GM18508 (cell line): Measurements from ENCODE around the gene THRA.

ENCODE experiments used
- ATAC-seq: cut with Tn5 transposase; IDR thresholded peaks from one replicate; pipeline ENCODE4 v1.9.1; 2021; ENCODE audit warnings: moderate number of reproducible peaks; ENCODE audit not compliant: insufficient read depth, unreplicated experiment

THRA gene

GRCh38 chr17:40110026-40110845 is 47.5 kb downstream of the THRA start:
- no peak for ATAC-seq

GRCh38 chr17:40111221-40112128 is 48.7 kb downstream of the THRA start:
- ATAC-seq: no peak

DNA sequence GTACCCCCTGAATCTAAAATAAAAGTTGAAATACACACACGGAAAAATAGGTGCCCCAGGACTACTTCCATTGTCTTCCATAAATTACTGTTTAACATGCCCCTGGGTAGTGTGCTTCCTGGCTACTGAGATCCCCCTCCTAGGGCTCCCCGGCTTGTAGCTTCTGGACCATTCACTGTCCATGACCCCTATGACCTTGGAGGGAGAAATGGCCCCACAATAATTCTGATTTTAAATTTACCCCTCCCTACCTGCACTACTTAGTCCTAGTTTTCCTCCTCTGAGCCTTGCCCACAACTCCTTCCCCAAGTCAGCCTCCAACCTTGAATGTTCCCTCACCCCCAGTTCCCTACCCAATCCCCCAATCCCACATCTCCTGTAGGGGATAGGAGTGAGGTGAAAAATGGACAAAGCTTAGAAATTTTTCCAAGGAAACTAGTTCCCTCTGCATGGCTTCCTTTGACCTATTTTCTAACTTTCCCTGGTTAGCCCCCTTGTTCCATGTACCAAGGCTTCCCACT is 49.5 kb downstream of the THRA start:
- ATAC-seq: no peak

- no peak for ATAC-seq
Measured at GRCh38 chr17:40112718-40113109, 49.9 kb downstream of the THRA start.

DNA sequence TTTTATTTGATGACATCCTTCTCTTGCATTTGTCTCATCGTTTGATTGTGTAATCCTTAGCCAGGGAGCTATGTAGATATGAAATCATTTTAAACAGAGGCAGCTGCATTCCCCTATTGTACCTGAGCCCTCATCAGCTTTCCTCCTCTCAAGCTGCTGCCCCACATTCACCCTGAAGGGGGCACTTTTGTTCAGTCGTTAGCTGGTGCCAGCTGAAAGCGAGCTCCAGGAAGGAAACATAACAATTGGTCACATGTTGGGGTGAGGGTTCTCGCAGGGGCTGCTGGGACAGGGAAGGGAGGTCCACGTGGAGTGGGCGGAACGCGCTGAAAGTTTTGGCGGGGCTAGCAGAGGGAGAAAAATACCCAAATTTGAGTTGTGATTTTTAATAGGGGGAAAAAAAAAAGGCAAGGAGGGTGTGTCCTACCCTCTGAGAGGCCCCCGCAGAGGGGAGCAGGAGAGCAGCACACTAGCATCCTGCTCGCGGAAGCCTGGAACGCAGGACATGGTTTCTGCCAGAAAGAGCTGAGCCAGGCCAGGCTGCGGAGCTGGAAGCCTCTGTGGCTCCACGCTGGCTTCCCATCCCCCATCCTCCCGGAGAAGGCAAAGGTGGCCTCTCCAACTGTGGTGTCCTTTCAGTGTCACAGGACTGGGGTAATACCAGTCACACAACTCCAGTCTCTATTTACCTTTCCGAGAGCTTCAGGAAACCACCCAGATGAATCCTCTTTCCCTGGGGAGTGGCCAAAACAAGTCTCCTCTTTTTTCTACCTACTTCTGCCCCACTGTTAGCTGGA is 50.5 kb downstream of the THRA start:
- peak; percentile 73 for ATAC-seq

DNA sequence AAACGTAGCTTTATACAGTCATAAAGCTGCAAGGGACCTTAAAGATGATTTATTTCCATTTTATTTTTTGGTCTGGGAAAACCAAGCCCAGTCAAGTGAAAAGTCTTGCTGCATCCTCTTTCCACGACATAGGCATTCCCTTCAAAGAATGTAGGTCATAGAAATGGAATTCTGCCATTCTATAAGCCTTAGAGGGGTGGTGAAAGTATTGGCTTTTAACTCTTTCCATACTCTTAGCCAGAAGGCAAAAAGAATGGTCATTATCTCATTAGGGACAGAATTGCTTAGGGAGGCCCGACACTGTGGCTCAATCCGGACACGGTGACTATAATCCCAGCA is 51.1 kb downstream of the THRA start:
- no peak for ATAC-seq

- ATAC-seq: no peak
Measured at GRCh38 chr17:40115101-40115436, 52.3 kb downstream of the THRA start.

DNA sequence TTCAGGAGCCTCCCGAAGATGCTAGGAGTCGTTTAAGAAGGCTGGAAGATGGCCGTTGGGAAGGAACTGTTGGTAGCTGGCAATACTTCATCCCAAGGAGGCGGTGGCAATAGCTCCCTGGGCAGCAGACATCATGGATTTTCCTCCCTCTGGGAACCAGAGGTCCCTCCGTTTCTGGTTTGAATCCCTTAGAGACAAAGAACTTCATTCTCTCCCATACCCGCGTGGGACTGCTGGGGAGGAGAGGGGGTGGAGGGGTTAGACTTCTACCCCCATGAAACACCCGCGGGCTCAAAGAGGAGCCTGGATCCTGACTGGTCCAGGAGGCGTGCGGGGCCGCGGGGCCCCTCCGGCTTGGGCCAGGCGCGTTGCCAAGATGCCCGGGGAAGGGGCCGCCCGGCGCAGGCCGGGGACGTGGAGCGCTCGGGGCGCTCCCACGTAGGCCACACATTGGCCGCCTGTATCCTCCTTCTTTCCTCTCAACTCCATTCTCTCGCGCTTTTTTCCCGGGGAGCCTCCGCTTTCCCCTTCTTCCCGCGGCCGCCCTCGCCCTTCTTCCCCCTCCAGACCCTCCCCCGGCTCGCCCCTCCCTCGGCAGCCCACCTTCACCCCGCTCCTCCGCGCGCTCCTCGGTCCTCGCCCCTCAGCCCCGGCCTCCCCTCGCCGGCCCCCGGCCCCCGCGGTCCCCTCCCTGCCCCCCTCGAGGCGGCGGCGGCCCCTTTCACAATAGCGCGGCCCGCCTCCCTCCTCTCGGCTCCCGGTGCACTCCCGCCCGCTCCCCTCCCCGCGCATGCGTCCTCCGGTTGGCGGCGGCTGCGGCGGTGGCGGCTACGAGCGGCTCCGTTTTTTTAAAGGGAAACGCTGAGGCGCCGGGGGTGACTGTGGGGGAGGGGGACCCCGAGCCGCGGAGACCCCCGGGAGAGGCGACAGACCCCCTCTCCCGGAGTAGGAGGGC is 58.7 kb downstream of the THRA start, which contains the start of gene MSL1:
TSS of gene MSL1 (plus strand) at position 791 of the 955 bp plus-strand sequence. CDS start 642 bp downstream, outside the sequence.
- no peak for ATAC-seq

GRCh38 chr17:40122136-40122998 is 59.6 kb downstream of the THRA start:
- no peak for ATAC-seq

DNA sequence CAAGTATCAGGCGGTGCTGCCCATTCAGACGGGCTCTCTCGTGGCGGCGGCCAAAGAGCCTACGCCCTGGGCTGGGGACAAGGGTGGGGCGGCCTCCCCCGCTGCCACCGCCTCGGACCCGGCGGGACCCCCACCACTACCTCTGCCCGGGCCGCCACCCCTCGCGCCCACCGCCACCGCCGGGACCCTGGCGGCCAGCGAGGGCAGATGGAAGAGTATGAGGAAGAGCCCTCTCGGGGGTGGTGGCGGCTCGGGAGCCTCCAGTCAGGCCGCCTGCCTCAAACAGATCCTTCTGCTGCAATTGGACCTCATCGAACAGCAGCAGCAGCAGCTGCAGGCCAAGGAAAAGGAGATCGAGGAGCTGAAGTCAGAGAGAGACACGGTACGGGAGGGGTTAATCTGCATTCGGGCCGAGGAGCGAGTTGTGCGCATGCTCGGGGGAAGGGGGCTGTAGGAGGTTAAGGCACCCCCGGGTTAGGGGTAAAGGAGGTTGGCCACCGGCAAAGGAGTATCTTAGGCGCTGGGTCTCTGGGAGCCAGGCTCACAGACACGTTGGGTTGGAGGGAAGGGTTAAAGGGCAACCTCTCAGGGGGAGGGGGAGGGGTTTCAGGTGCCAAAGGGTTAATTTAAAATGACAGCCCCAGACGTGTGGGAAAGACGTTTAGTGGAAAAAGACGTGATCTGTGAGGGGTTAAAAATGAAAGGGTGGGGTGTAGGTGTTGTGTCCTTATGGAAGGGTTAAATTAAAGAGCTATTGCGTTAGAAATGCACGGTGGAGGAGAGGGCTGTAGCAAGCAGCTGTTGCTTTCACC is 60.4 kb downstream of the THRA start:
- no peak for ATAC-seq

DNA sequence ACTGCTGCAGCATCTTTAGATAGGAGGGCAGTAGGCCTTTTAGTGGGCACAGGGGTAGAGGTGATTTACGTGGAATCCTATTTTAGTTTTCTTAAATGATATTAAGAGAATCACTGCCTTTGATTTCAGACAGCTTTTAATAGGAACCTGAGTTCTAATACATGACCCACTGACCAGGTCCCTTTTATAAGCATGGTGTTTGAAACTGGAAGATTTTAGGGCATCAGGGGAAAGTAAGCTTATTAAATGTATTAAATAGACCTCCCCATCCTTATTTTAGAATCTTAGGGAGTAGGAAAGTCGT is 61.0 kb downstream of the THRA start:
- no peak for ATAC-seq

GRCh38 chr17:40124279-40125141 is 61.7 kb downstream of the THRA start:
- no peak for ATAC-seq

DNA sequence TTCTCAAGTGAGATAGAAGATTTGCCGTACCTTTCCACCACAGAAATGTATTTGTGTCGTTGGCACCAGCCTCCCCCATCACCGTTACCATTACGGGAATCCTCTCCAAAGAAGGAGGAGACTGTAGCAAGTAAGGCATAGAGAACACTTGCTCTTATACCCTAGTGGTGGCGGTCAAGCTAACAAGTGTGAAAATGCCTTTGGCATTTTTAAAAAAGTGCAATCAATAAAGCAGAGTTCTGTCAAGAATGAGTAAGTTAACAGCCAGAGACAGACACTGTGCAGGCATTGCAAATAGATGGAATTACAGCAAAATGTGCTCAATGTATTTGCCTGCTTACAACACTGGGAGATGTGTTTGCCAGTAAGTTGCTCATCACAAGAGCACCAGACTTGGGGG is 66.7 kb downstream of the THRA start:
- ATAC-seq: no peak

DNA sequence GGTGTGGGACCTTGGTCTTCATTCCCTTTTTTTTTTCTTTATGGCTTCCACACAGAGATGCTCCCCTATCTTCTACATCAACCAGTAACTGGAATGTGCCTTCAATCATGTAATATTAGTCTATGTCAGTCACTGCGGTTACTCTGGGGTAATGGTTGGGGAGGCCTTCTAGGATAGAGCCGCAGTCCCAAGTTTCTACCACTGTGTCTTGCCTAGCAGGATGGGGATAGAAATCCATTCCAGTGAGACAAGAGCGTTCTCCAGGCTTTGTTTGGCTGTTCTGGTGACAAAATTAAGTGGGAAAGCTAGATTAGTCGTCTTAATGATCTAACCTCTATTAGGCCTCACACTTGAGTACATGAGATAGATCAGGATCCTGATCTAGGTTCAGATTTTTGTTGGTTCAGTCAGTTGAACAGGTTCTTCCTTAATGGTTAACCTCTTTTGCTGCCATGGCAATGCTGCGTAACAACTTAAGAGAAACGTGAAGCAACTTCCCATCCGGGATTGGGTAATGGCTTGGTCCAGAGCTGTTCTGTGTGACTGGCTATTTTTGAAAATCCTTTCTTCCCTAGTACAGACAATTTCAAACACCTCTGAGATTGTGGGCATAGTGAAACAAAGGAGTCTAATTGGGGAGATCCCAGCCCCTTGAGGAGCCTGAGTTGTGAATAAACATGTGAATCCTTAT is 67.7 kb downstream of the THRA start:
- ATAC-seq: no peak

GRCh38 chr17:40134184-40134583 is 71.4 kb downstream of the THRA start:
- ATAC-seq: no peak

DNA sequence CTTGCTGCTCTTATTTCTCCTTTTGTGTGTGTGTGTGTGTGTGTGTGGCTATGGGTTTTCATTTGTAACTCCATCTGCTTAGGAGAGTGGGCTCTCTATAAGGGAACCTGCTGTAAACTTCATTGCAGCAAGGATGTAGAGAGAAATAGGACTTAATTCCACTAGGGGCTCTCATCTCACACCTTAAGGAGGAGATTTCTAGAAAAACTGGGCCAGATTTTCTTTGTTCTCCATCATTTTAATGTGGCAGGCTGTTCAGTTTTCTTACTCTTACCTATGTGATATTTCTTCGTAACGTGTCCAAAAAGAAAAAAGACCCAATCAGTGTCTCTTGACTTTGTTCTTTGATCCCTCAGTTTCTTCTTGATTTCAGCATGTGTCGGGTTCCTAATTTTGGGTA is 73.1 kb downstream of the THRA start:
- ATAC-seq: no peak
